Calu3 (cell line): ENCODE measurements around the gene UBE2S. TPM values are rescaled to one million over a fixed set of nuclear protein-coding genes. Genes with fewer than 3 reads are reported as not detected.
"Not testable (repeated sequence)": the region's sequence is repeated elsewhere in the genome, so short reads cannot be mapped to it uniquely, and the experiment has no call there.

Source experiments
- BruUV-seq: library from RNA; stranded (reverse); fragments of 400-500 nt; replicated peaks from 2 replicates; lab custom pipeline; 2021; lab: Mats Ljungman, UMichigan
- CTCF ChIA-PET: fragments of 300-600 bp; sonication (Branson Sonifier 250); formaldehyde crosslinking; loops from one replicate; lab custom pipeline; 2022; ENCODE audit warnings: antibody characterized with exemption; lab: Charles Lee
- DNase-seq: peaks from one replicate; pipeline ENCODE4 v3.0.0; 2022
- H3K27ac Mint-ChIP-seq: one replicate; pipeline ENCODE4 v1.8.0; 2022; ENCODE audit warnings: mixed read lengths; ENCODE audit not compliant: unreplicated experiment
- H3K27me3 Mint-ChIP-seq: one replicate; pipeline ENCODE4 v1.8.0; 2022; ENCODE audit warnings: mixed read lengths; ENCODE audit not compliant: unreplicated experiment
- H3K36me3 Mint-ChIP-seq: one replicate; pipeline ENCODE4 v1.8.0; 2022; ENCODE audit warnings: mild to moderate bottlenecking, moderate library complexity, mixed read lengths; ENCODE audit not compliant: insufficient read depth, unreplicated experiment
- H3K4me1 Mint-ChIP-seq: one replicate; pipeline ENCODE4 v1.8.0; 2022; ENCODE audit warnings: mild to moderate bottlenecking, low read depth, mixed read lengths; ENCODE audit not compliant: unreplicated experiment
- H3K4me3 Mint-ChIP-seq: one replicate; pipeline ENCODE4 v1.8.0; 2022; ENCODE audit warnings: mild to moderate bottlenecking, low read depth, moderate library complexity, mixed read lengths; ENCODE audit not compliant: unreplicated experiment
- H3K9me3 Mint-ChIP-seq: one replicate; pipeline ENCODE4 v1.8.0; 2022; ENCODE audit warnings: low read depth, mixed read lengths; ENCODE audit not compliant: unreplicated experiment
- CTCF ChIP-seq: fragments of 200-600 bp; IDR thresholded peaks from one replicate; pipeline ENCODE4 v1.8.0; 2022; ENCODE audit warnings: antibody characterized with exemption; ENCODE audit not compliant: unreplicated experiment
- intact Hi-C: fragments of 100-400 bp; cut with micrococcal nuclease; formaldehyde crosslinking; loops from one replicate; pipeline ENCODE4 v1.10.0; 2022; ENCODE audit not compliant: unreplicated experiment
- total RNA-seq: library from RNA; stranded (reverse); gene quantifications from 2 replicates; pipeline ENCODE4 v1.2.3, GENCODE V29; 2022

Gene UBE2S
- total RNA-seq, 1 experiment from 2014 or later = 287 TPM

GRCh38 chr19:55418185-55418584 lies 10.6 kb upstream of the UBE2S start:
- intact Hi-C loops = loop anchor here (1.0 kb wide), 1 partner anchor 277 kb away; no protein-coding TSS in a partner anchor
- no TSS peak for BruUV-seq
- Mint-ChIP-seq H3K36me3 (peaks cover 4% of the 10 kb centered on the region), H3K4me3 (no peak overlapping the region), H3K4me1 (peaks cover 9% of the 10 kb centered on the region), H3K27ac (no peak overlapping the region), H3K27me3 (peaks cover 74% of the 10 kb centered on the region), H3K9me3 (no peaks in the 10 kb centered on the region)
- TF ChIP-seq CTCF = peak; percentile 87
- CTCF ChIA-PET = interaction anchor here (0.6 to 1.7 kb wide), 7 partner anchors 35 to 330 kb away, joined by 3 to 12 read pairs (median 4); partner anchors contain the start of gene TMEM238
- DNase-seq = peak; percentile 80

GRCh38 chr19:55410168-55410567 lies 2.6 kb upstream of the UBE2S start:
- no peak overlapping the region for H3K27ac Mint-ChIP-seq
- TF ChIP-seq CTCF = no peak
- H3K9me3 Mint-ChIP-seq = peaks cover 2% of the 10 kb centered on the region
- no peak for DNase-seq
- no TSS peak for BruUV-seq
- intact Hi-C loops = no loop called here
- H3K4me1 Mint-ChIP-seq = peaks cover 17% of the 10 kb centered on the region
- H3K27me3 Mint-ChIP-seq = peaks cover 39% of the 10 kb centered on the region
- H3K4me3 Mint-ChIP-seq = no peak overlapping the region
- peaks cover 39% of the 10 kb centered on the region for H3K36me3 Mint-ChIP-seq
- CTCF ChIA-PET = no interaction called here

- intact Hi-C loops = not testable (repeated sequence)
- H3K27ac Mint-ChIP-seq = peak overlapping the region; percentile 96
Observed at GRCh38 chr19:55409179-55409578, 1.6 kb upstream of the UBE2S start.

GRCh38 chr19:55408533-55408872 lies 915 bp upstream of the UBE2S start:
- H3K4me3 Mint-ChIP-seq = peak overlapping the region; percentile 78
- TF ChIP-seq CTCF = no peak
- TSS peak; percentile 76 for BruUV-seq
- CTCF ChIA-PET = no interaction called here
- H3K27ac Mint-ChIP-seq = peak overlapping the region; percentile 96
- peaks cover 2% of the 10 kb centered on the region for H3K9me3 Mint-ChIP-seq
- intact Hi-C loops = no loop called here
- H3K36me3 Mint-ChIP-seq = peaks cover 56% of the 10 kb centered on the region
- no peak for DNase-seq
- peaks cover 17% of the 10 kb centered on the region for H3K4me1 Mint-ChIP-seq
- peaks cover 24% of the 10 kb centered on the region for H3K27me3 Mint-ChIP-seq

More at GRCh38 chr19:55409179-55409578, 1.6 kb upstream of the UBE2S start:
- H3K27me3 Mint-ChIP-seq = peaks cover 29% of the 10 kb centered on the region
- CTCF ChIA-PET = interaction anchor here (0.7 kb wide), 1 partner anchor 218 kb away, joined by 6 read pairs; no protein-coding TSS in a partner anchor
- H3K36me3 Mint-ChIP-seq = peaks cover 49% of the 10 kb centered on the region
- not testable (repeated sequence) for H3K9me3 Mint-ChIP-seq, BruUV-seq, H3K4me3 Mint-ChIP-seq, DNase-seq
- peaks cover 17% of the 10 kb centered on the region for H3K4me1 Mint-ChIP-seq
